Adipocyte (in vitro differentiated cells): Measurements from ENCODE around the gene STON2.

Experiments
- DNase-seq: peaks from one replicate; pipeline ENCODE4 v3.0.0-alpha.2; 2015; ENCODE audit warnings: low read depth
- H3K27me3 ChIP-seq: replicated peaks from 2 replicates; pipeline ENCODE4 v1.7.0; 2013; ENCODE audit warnings: mild to moderate bottlenecking, low read length, moderate library complexity; ENCODE audit not compliant: control insufficient read depth, insufficient read depth
- H3K36me3 ChIP-seq: 2 replicates; pipeline ENCODE4 v1.7.0; 2013; ENCODE audit warnings: low read length, mild to moderate bottlenecking, moderate library complexity; ENCODE audit not compliant: control insufficient read depth, insufficient read depth, severe bottlenecking
- H3K4me1 ChIP-seq: 2 replicates; pipeline ENCODE4 v1.7.0; 2013; ENCODE audit warnings: mild to moderate bottlenecking, low read length, moderate library complexity; ENCODE audit not compliant: control insufficient read depth, insufficient read depth
- H3K4me3 ChIP-seq: 2 replicates; pipeline ENCODE4 v1.7.0; 2013; ENCODE audit warnings: mild to moderate bottlenecking, low read length, moderate library complexity
- H3K9ac ChIP-seq: 2 replicates; pipeline ENCODE4 v1.7.0; 2013; ENCODE audit warnings: mild to moderate bottlenecking, low read length, moderate library complexity
- H3K9me3 ChIP-seq: 2 replicates; pipeline ENCODE4 v1.7.0; 2013; ENCODE audit warnings: mild to moderate bottlenecking, low read length, moderate library complexity; ENCODE audit not compliant: control insufficient read depth

STON2 gene

DNA sequence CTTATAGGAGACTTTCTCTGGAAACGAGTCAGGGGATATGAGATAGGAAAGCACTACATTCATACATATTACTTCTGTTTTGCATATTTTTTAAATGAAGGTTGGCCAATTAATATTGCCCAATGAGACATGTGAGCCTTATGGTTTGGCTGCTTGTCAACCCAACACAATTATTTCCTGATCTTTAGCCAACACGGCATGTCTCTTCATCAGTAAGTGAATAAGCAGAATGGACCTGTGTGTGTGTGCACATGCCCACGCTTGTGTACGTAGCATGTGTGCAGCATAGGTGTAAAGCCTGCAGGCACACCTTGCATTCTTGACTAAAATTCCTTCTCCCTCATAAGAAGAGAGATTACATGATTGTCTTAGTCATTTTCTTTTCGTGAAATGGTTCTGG, 88.3 kb downstream of the STON2 start:
- H3K4me3 ChIP-seq, result no peak overlapping the region
- H3K9me3 ChIP-seq, result no peaks in the 10 kb centered on the region
- no peak overlapping the region for H3K9ac ChIP-seq
- DNase-seq, result no peak
- no peaks in the 10 kb centered on the region for H3K36me3 ChIP-seq
- H3K27me3 ChIP-seq, result no peaks in the 10 kb centered on the region
- H3K4me1 ChIP-seq, result peaks cover 20% of the 10 kb centered on the region

DNA sequence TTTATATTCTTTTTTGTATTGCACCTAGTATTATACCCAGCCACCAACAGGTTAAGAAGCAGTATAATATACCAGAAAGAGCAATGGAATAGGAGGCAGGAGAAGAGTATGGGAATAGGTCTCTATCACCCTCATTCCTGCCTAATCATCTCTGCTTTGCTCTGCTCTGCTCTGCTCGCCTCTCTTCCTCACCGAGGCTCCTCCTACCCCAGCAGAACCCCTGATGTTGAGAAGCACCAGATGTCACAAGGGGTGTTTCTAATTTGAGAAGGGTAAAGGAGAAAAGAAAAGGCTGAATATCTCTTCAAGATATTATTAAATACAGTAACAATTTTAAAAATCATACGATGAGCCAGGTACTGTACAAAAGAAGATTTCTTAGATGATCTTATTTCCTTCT, 89.0 kb downstream of the STON2 start:
- no peak for DNase-seq
- Histone ChIP-seq H3K27me3 (no peaks in the 10 kb centered on the region), H3K4me3 (no peak overlapping the region), H3K9ac (no peak overlapping the region), H3K4me1 (peaks cover 20% of the 10 kb centered on the region), H3K36me3 (no peaks in the 10 kb centered on the region), H3K9me3 (no peaks in the 10 kb centered on the region)

DNA sequence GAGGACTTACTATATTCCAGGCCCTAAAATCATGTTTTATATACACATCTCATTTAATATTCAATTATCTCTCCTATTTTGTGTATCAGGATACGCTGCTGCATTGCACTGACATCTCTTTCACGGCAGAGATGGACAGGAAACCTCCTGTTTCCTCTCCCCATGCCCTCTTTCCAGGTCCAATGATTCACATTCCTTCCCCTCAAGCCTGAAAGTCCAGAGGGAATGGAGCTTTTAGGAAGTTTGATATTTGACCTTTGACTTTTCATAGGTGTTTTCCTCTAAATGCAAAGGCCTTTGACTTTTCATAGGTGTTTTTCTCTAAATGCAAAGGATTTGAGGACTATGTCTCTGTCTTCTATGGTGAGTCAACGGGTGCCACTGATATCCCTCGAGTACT, 89.5 kb downstream of the STON2 start:
- Histone ChIP-seq H3K4me1 (peaks cover 20% of the 10 kb centered on the region), H3K4me3 (no peak overlapping the region), H3K9ac (no peak overlapping the region), H3K9me3 (no peaks in the 10 kb centered on the region), H3K27me3 (no peaks in the 10 kb centered on the region), H3K36me3 (no peaks in the 10 kb centered on the region)
- no peak for DNase-seq

DNA sequence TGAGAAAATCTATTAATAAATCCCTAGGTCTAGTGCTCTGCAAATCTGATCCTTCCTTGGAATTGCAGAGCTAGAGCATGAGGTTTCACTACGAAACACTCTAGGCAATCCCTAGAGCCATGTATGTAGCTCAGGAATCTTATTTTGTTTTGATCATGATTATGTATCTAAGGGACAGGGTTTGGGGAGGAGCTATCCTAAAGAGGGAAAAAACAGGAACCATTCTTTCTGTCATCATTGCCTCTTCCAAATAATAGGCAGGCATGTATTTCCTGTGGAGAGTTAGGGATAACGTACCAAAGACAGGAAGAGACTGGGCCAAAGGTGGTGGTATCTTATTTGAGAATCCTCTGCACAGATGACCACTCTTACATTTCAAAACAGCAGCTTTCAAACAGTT, 90.6 kb downstream of the STON2 start:
- Histone ChIP-seq H3K36me3 (no peaks in the 10 kb centered on the region), H3K4me3 (no peak overlapping the region), H3K9me3 (no peaks in the 10 kb centered on the region), H3K27me3 (no peaks in the 10 kb centered on the region), H3K9ac (no peak overlapping the region), H3K4me1 (peaks cover 19% of the 10 kb centered on the region)
- no peak for DNase-seq

DNA sequence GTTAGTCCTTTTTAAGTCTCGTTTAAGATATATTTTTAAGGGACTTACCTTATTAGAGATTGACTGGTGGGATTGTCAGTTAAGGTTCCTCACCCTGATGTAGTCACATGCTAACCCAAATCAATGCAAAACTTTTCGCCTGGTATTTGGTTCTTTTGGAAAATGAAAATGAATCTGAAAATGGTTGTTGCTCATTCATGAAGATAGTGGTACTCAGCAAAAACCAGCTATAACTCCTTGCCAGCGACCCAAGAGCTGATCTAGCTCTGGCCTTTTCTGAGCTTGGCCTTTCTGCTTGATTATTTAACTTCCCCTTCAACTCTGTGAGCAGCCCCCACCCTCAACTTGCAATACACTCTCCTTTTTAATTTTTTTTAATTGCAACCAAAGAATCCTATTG, 94.4 kb downstream of the STON2 start:
- H3K4me1 ChIP-seq, result peaks cover 14% of the 10 kb centered on the region
- no peaks in the 10 kb centered on the region for H3K27me3 ChIP-seq
- no peak overlapping the region for H3K9ac ChIP-seq
- H3K9me3 ChIP-seq, result no peaks in the 10 kb centered on the region
- no peak overlapping the region for H3K4me3 ChIP-seq
- H3K36me3 ChIP-seq, result no peaks in the 10 kb centered on the region
- no peak for DNase-seq

DNA sequence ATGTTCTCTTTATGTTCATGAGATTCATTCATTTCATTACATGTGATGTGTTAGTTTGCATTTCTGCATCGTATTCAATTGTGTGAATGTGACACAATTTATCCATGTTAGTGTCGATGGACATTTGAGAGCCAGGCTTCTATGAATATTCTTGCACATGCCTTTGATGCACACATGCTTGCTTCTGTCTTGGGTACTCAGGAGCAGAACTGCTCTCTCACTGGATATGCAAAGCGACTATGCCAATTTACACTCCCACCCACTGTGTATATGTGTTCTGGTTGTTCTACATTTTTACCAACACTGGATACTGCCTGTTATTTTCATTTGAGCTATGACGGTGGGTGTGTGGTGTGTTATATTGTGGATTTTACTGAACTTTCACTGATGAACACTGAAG, 95.1 kb downstream of the STON2 start:
- peaks cover 15% of the 10 kb centered on the region for H3K4me1 ChIP-seq
- no peak for DNase-seq
- H3K9ac ChIP-seq, result no peak overlapping the region
- H3K27me3 ChIP-seq, result no peaks in the 10 kb centered on the region
- H3K4me3 ChIP-seq, result no peak overlapping the region
- no peaks in the 10 kb centered on the region for H3K36me3 ChIP-seq
- no peaks in the 10 kb centered on the region for H3K9me3 ChIP-seq

DNA sequence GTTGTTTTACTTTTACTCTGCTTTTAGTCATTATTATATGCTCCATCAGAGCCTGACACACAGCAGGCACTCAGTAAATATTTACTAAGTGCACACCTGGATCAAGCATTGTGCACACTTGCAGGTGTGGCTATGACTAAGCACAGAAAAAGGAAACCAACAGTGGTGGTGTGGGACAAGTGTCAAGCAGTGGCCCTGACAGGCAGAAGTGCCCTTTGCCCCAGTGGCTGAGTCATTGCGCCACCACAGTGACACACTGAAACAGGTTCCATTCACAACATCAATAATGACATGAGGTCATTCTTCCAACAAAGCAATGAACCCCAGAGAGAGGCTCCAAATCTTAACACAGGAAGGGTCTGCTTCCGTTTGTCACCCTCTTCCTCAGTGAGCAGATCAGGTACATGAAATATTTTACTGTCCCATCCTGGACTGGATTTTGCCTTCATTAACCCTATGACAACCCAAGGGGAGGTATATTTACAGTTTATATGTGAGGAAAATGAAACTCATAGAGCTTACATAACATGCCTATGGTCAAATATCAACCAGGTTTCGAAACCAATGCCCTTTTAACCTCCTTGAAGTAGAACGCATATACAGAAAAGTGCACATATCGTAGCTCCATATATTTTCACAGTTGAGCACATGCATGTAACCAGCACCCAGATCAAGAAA, 96.7 kb downstream of the STON2 start:
- no peaks in the 10 kb centered on the region for H3K36me3 ChIP-seq
- DNase-seq, result no peak
- H3K9ac ChIP-seq, result no peak overlapping the region
- H3K9me3 ChIP-seq, result no peaks in the 10 kb centered on the region
- H3K4me1 ChIP-seq, result peaks cover 15% of the 10 kb centered on the region
- H3K27me3 ChIP-seq, result no peaks in the 10 kb centered on the region
- no peak overlapping the region for H3K4me3 ChIP-seq

DNA sequence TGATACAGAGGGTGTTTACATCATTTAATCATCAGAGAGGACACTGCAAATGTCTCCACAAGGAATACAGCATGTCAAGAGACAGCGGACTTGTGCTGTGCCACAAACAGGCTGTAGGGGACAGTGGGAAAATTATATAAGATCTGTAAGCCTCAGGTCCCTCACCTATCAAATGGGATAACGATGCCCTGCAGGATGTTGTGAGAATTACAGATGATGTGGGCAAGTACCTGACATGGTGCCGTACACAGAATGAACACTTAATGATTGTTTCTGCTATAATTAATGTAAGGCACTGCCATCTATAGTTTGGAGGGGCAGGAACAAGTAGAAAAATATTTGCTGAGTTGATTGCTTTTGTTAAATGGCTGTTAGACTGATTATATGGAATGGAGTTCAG, 97.5 kb downstream of the STON2 start:
- Histone ChIP-seq H3K36me3 (no peaks in the 10 kb centered on the region), H3K4me1 (peaks cover 15% of the 10 kb centered on the region), H3K9ac (no peak overlapping the region), H3K9me3 (no peaks in the 10 kb centered on the region), H3K4me3 (no peak overlapping the region), H3K27me3 (no peaks in the 10 kb centered on the region)
- no peak for DNase-seq

DNA sequence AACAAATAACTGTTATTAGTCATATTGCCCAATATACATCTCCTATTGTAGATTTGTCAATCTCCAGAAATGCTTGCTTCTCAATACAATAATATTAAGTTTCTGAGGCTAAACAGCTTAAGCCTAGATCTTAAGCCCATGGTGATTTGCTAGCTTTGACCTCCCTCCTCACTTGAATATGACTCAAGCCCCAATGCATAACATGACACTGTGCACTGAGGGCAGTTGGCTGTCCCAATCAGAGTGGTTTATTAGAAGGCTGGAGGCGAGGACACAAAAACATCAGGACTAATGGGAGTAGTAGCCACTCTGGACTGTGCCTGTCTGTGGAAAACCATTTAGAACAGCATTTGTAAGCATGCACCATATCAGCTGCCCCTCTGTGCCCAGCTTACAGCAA, 98.3 kb downstream of the STON2 start:
- Histone ChIP-seq H3K4me1 (peaks cover 17% of the 10 kb centered on the region), H3K9me3 (no peaks in the 10 kb centered on the region), H3K36me3 (no peaks in the 10 kb centered on the region), H3K27me3 (no peaks in the 10 kb centered on the region), H3K9ac (no peak overlapping the region), H3K4me3 (no peak overlapping the region)
- DNase-seq, result no peak

DNA sequence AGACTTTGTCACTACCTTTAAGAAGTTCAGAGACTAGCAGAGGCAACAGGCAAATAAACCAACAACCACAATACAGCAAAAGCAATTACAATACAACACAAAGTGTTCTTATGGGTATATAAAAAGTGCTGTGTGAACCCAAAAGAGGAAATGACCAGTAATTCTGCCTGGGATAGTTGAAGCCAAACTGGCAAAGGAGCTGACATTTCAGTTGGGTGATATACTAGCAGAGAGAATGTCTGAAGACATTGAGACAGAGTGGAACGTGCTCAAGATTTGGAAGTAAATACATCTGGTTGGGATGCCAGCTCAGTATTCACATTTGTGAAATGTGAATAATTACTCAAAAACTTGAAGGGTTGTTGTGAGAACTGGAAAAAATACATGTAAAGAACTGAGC, 98.8 kb downstream of the STON2 start:
- no peaks in the 10 kb centered on the region for H3K9me3 ChIP-seq
- H3K27me3 ChIP-seq, result no peaks in the 10 kb centered on the region
- H3K36me3 ChIP-seq, result no peaks in the 10 kb centered on the region
- no peak for DNase-seq
- no peak overlapping the region for H3K9ac ChIP-seq
- no peak overlapping the region for H3K4me3 ChIP-seq
- H3K4me1 ChIP-seq, result peaks cover 21% of the 10 kb centered on the region

DNA sequence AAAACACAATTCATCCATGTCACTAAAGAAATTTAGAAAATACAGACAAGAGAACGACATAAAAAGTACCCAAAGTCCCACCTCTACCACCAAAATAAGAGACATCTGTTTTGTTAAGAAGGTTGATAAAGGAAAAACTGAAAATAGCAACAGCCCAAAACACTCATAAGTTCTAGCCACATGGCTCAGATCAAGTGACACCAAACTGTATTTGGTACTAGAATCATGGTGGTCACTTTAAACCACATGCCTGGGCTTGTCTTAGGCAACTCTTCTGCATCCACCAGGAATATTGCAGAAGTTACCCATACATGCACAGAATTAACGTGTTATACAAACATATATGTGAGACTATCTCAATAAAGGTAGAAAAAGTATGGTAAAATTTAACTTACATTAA, 101.2 kb downstream of the STON2 start:
- DNase-seq, result no peak
- Histone ChIP-seq H3K4me1 (peaks cover 22% of the 10 kb centered on the region), H3K9me3 (no peaks in the 10 kb centered on the region), H3K36me3 (no peaks in the 10 kb centered on the region), H3K4me3 (no peak overlapping the region), H3K9ac (no peak overlapping the region), H3K27me3 (no peaks in the 10 kb centered on the region)

DNA sequence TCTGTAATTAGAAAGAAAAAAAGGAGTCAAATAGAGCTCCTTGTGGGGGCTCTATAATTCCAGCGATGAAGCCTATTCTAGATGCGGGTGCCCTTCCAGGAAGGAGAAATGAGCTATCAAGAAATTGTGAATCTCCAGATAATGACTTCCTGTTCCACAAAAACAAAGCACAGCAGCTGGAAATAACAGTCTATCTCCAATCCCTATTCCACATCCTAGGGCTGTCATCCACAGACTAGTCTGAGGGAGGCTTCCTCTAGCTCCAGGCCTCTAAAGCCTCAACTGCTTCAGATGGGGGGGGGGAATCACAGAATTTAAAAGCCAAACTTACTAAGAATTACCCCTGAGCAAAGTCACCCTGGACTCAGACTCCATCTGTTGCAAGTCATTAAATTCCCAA, 102.0 kb downstream of the STON2 start:
- Histone ChIP-seq H3K9ac (no peak overlapping the region), H3K27me3 (no peaks in the 10 kb centered on the region), H3K9me3 (no peaks in the 10 kb centered on the region), H3K4me1 (peaks cover 22% of the 10 kb centered on the region), H3K36me3 (no peaks in the 10 kb centered on the region), H3K4me3 (no peak overlapping the region)
- no peak for DNase-seq
